Endothelial cell of hepatic sinusoid (primary cell): ENCODE results near the gene KAT6B.

Source experiments
- in situ Hi-C: cut with HindIII; loops from 2 replicates; pipeline ENCODE4 v1.10.0; 2017; ENCODE audit warnings: low sequenced_read_pairs

Gene KAT6B

DNA sequence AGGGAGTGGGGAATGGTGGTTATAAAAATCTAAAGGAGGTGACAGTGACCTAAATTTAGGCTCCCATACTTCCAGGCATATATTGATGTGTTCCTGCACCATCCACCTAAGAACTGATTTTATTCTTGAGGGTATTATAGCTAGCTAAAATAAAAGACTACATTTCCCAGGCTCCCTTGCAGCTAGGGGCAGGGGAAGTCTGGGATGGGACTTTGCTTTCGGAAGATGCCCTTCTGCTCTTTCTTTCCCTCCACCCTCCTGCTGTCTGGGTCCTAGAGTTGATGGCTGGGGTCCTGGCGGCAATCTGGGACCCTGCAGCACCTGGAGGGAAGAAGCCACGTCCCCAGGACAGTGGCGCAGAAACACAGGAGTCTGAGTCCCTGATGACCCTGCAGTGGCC is 231.3 kb downstream of the KAT6B start:
- in situ Hi-C loops: loop anchor here (5.0 kb wide), 1 partner anchor 80 kb away; no protein-coding TSS in a partner anchor

- in situ Hi-C loops: loop anchor here (5.0 kb wide), 1 partner anchor 79 kb away; no protein-coding TSS in a partner anchor
Measured at GRCh38 chr10:75058161-75058560, 231.8 kb downstream of the KAT6B start.

DNA sequence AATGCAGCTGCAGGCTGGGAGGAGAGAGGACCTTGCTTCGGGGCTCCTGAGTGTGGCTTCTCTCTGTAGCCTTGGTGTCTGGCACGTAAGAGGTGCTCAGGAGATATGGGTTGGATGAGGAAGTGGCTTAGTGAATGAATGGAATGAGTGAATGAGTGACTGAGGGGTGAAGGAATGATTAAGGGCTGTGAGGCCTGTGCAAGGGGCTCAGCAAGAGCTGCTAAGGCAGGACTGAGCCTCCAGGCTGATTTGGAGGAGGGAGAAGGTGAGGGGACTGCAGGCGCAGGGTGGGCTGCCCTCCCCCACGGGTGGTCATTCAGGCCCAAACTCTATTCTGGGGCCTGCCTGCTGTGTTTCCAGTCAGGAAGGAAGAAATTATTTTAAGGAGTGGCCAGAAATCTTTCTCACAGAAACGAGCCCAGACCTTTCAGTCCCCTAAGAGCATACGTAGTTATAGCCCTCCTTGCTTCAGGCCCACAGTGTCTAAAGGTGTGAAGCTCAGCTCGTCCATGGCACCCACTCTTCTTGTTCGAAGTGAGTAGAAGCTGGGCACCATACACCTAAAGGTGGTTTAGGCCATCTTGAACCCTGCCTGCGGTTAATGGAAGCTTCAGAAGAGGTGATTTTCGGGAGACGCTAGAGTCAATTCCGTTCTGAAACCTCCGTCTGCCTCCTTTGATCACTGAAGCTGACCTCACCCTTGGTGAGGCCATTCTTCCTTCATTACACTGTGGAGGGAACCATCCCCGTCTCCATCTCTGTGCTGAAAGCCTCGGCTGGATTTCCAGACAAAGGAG is 235.5 kb downstream of the KAT6B start:
- in situ Hi-C loops: no loop called here

DNA sequence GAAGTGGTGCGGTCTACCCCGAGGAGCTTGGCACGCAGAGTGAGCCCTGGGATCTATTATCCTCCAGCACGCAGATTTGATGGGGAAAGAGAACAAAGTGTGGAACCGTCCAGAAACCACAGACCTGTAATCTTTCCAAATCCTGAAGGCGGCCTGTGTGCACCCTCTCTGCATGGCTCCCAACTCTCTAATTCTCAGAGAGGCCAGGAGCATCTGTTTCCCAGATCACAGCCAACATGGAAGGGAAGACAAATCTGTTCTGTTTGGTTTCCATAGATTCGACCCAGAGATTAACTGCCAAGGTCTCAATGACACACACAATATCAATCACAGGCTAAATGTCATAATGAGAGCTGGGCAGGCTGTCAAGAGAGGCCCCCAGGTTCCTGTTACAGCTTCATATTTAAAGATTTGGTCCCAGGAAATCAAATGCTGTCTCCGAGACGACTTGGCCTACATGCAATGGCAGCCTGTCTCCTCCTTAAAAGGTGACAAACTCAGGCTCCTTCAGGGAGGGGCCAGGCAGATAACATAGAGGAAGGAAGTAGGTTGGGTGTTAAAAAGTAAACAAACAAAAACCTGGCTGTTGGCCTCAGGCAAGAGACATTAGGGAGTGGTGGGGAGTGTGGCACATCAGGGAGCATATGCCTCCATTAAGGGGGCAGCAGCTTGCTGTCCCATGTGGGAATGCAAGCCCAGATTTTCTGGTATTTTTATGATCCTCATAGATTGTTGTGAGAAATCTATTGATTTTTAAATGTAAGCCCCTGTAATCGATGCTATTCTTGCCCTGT is 236.3 kb downstream of the KAT6B start:
- in situ Hi-C loops: no loop called here

GRCh38 chr10:75063461-75064230 is 237.2 kb downstream of the KAT6B start:
- in situ Hi-C loops: no loop called here

- in situ Hi-C loops: no loop called here
Measured at GRCh38 chr10:75065076-75065475, 238.7 kb downstream of the KAT6B start.

DNA sequence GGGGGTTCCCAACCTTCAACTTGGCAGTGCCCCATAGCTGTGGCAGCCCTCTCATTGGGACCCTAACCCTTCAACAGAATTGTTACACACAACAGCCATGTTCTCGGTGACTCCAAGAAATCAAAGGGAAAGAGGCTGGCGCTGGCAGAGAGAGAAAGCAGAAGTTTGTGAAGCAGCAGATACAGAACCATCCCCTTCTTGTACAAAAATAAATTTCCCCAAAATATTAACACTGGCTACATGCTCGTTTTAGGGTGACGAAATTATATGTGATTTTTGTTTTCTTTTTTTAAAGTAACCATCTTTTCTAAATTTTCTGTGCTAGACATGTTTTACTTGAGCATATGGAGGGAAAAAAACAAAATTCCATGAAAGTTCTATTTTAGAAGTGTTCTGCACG is 239.9 kb downstream of the KAT6B start:
- in situ Hi-C loops: no loop called here

DNA sequence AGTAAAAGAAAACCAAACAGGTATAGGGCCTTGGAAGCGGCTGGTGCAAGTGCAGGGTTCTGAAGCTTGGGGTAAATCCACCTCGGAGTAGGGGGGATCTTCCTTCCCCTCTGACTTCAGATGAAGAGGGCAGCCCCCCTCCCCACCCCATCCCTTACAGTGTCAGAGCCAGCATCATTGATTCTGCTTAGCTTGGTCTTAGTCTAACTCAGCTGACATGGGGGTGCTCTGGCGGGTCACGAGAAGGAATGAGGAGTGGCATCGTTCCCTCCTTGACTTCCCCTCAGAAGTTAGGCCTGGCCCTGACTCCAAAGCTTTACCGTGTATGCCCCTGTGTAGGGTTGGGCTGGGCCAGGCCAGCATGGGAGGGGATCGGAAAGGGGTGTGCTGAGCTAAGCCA is 240.9 kb downstream of the KAT6B start:
- in situ Hi-C loops: no loop called here

GRCh38 chr10:75068523-75068922 is 242.1 kb downstream of the KAT6B start:
- in situ Hi-C loops: no loop called here

DNA sequence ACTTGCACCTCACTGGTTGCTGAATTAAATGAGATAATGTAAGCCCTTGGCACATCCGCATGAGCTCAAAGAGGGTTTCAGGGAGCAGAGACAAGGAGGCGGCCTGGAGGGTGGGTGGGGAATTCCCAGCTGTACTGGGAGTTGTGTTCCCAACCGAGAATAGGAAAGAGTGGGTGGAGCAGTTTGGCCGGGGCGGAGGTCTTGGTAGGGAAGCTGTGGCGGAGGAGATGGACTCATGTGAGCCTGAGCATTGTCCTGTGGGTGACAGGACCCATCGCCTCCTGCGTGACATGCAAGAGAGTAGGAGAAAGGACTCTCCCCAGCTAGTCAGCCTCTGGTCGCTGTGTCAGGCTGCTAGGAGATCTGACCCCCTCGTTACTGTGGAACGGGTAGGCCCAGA is 244.1 kb downstream of the KAT6B start:
- in situ Hi-C loops: no loop called here

GRCh38 chr10:75070961-75071428 is 244.6 kb downstream of the KAT6B start:
- in situ Hi-C loops: no loop called here

- in situ Hi-C loops: no loop called here
Measured at GRCh38 chr10:75071756-75072155, 245.4 kb downstream of the KAT6B start.

GRCh38 chr10:75072727-75073126 is 246.3 kb downstream of the KAT6B start:
- in situ Hi-C loops: no loop called here

DNA sequence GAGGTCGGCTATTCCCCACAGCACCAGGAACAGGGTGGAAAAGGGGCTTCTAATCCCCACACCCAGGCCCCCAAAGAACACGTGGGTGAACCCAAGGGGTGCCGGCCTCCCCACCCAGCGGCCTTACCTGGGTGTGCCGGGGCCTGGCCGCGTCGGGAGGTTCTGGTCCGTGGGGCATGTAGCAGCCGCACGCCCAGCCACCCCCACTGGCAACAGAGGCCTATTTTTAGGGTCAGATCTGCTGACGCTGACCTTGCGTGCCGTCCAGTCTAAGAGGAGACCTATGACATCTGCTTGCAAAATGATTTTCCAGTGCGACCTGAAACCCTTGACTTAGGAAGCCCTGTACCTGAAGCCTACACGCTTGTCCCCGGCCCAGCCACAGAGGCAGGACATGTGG is 247.0 kb downstream of the KAT6B start:
- in situ Hi-C loops: no loop called here

- in situ Hi-C loops: no loop called here
Measured at GRCh38 chr10:75074711-75075445, 248.5 kb downstream of the KAT6B start.

DNA sequence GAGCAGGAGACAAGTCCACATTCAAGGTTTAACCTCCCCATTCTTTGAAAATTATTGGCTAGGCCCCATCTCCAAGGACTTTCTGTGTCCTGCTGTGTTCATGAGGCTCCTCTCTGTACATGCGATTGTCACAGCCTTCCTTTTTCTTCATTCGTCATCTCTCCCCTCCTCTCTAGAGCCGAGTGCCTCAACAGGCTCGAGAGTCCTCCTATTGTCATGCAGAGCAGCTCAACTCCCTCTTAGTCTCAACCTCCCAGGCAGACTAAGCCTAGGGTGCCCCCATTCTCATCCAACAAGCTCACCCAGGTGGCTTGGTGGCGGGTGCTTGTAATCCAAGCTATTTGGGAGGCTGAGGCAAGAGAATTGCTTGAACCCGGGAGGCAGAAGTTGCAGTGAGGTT is 249.9 kb downstream of the KAT6B start:
- in situ Hi-C loops: no loop called here

DNA sequence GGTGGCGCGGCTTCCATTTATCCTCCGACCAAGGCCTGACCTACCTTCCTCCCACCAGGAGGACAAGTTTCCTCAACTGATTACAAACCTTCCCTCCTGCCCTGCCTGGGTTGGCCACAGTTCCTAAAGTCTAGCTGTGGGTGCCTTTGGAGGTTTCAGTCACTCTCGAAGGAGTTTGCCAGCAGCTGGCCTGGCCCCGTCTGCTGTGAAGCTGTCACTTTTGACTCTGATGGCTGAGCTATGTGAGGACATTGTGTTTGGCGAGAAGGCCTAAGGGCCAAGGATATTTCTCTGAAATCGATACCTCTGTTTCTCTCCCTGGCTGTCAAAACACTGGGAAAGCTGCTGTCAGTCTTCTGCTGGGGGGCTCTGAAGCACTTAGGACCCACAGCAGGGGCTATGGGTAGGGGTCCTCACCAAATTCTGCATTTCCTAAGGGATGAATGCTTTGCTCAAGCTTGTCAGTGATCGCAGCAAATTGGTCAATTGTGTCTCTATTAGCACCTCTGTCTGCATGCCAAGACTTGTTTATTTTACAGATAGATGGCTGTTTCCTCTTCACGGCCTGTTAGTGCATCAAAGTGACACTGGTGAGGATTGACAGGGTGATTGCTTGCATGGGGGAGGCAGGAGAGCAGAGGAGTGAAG is 253.2 kb downstream of the KAT6B start:
- in situ Hi-C loops: no loop called here

GRCh38 chr10:75080554-75080953 is 254.2 kb downstream of the KAT6B start:
- in situ Hi-C loops: no loop called here

- in situ Hi-C loops: no loop called here
Measured at GRCh38 chr10:75081379-75081778, 255.0 kb downstream of the KAT6B start.
